Urothelium cell line (cell line): ENCODE results near the gene CEP63.

Source experiments
- DNase-seq: peaks from one replicate; pipeline ENCODE4 v3.0.0; 2011; ENCODE audit warnings: low spot score, mixed read lengths
- FAIRE-seq: peaks from 2 replicates; lab custom pipeline; 2011; peaks lifted over from hg19 to GRCh38; lab: Jason Lieb, UNC

CEP63 gene

GRCh38 chr3:134622806-134623365 is 137.0 kb downstream of the CEP63 start:
- DNase-seq (no peak), FAIRE-seq (no peak)

GRCh38 chr3:134623615-134624245 is 137.9 kb downstream of the CEP63 start:
- FAIRE-seq = no peak
- no peak for DNase-seq
